HL-60 (cell line): ENCODE measurements around the gene ELMO1.

Experiments
- DNase-seq, 2 experiments: peaks; one replicate each; pipeline ENCODE4 v3.0.0-alpha.2; 2010 to 2020; ENCODE audit warnings: low read depth in 1 of 2, low spot score in 1 of 2
- H3K27ac ChIP-seq: fragments of 250-450 bp; sonication (Bioruptor Pico); replicated peaks from 2 replicates; pipeline ENCODE4 v1.5.1; 2020; ENCODE audit warnings: mild to moderate bottlenecking, moderate library complexity
- H3K27me3 ChIP-seq: fragments of 250-450 bp; sonication (Bioruptor Pico); 2 replicates; pipeline ENCODE4 v1.5.1; 2021; ENCODE audit warnings: mild to moderate bottlenecking, moderate library complexity; ENCODE audit not compliant: insufficient read depth, poor library complexity, severe bottlenecking
- H3K4me3 ChIP-seq: replicated peaks from 2 replicates; pipeline ENCODE4 v1.5.1; 2011; ENCODE audit warnings: mild to moderate bottlenecking, control low read depth, low read length; ENCODE audit not compliant: insufficient read depth
- CTCF ChIP-seq: IDR thresholded peaks from one replicate; pipeline ENCODE4 v1.5.1; 2011; ENCODE audit warnings: low read length, control low read depth, inconsistent platforms; ENCODE audit not compliant: insufficient read depth
- GABPA ChIP-seq: IDR thresholded peaks from 2 replicates; pipeline ENCODE4 v1.6.1; 2012; ENCODE audit warnings: low read depth
- POLR2AphosphoS5 ChIP-seq: IDR thresholded peaks from 2 replicates; pipeline ENCODE4 v1.6.1; 2012; ENCODE audit warnings: low read depth
- REST ChIP-seq: IDR thresholded peaks from 2 replicates; pipeline ENCODE4 v1.6.1; 2012; ENCODE audit warnings: low read depth; ENCODE audit not compliant: insufficient replicate concordance
- SPI1 ChIP-seq: IDR thresholded peaks from 2 replicates; pipeline ENCODE4 v1.6.1; 2012; ENCODE audit warnings: low read depth, mild to moderate bottlenecking, borderline replicate concordance

Gene ELMO1

GRCh38 chr7:37364856-37365255, 83.8 kb downstream of the ELMO1 start:
- no peak for DNase-seq
- TF ChIP-seq SPI1, result no peak
- no peak for TF ChIP-seq REST
- no peak overlapping the region for H3K27ac ChIP-seq
- no peaks in the 10 kb centered on the region for H3K27me3 ChIP-seq
- no peak overlapping the region for H3K4me3 ChIP-seq

- Histone ChIP-seq H3K27ac (no peak overlapping the region), H3K27me3 (no peaks in the 10 kb centered on the region), H3K4me3 (no peak overlapping the region)
- no peak for DNase-seq
- TF ChIP-seq POLR2AphosphoS5, result no peak
- no peak for TF ChIP-seq GABPA
- no peak for TF ChIP-seq SPI1
- no peak for TF ChIP-seq CTCF
- no peak for TF ChIP-seq REST
Measured at GRCh38 chr7:37363536-37364491, 84.8 kb downstream of the ELMO1 start.

- DNase-seq, result no peak
- Histone ChIP-seq H3K27me3 (no peaks in the 10 kb centered on the region), H3K4me3 (no peak overlapping the region), H3K27ac (no peak overlapping the region)
- no peak for TF ChIP-seq GABPA
- no peak for TF ChIP-seq POLR2AphosphoS5
- no peak for TF ChIP-seq SPI1
- TF ChIP-seq CTCF, result no peak
- TF ChIP-seq REST, result no peak
Measured at GRCh38 chr7:37362802-37363201, 85.9 kb downstream of the ELMO1 start.
